Fibroblast of peridontal ligament (primary cell): ENCODE results near the gene PSMD11.

Experiments used
- DNase-seq: peaks from one replicate; pipeline ENCODE4 v3.0.0-alpha.2; 2010; ENCODE audit errors: extremely low read depth

The PSMD11 gene

DNA sequence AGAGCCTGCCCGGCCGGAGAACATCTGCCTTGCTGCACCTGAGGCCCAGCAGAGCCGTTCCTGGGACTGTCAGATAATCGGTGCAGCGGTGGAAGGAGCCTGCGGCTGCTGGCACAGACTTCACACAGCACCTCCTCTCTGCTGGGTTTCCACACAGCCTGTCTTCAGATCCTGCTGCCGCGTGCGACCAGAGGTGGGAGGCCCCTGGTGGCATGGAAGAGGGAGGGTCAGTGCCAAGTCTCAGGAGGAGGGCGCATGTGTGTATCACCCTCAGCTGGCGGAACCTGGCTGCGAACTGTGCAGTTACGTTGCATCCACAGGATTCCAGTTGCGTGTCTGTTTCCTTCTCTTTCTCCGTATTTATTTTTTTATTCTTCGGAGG lies 45.8 kb downstream of the PSMD11 start:
- no peak for DNase-seq

- no peak for DNase-seq
Observed at GRCh38 chr17:32491371-32492263, 47.3 kb downstream of the PSMD11 start.

DNA sequence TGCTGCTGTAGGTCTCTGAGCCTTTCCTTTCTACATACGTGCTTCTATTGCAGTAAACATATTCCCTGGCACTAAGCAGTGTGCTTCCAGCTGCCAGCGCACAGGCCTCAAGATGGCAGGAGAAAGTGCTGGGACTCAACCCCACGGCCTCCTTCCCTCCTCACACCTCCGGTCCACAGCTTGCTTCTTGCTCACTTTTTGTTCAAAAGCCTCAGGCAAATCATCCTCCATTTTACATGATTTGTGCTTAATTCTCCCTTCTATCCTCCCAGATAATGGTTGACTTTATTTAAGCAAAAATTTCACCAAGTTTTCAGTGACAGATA lies 47.9 kb downstream of the PSMD11 start:
- DNase-seq: no peak

GRCh38 chr17:32492648-32493289 lies 48.5 kb downstream of the PSMD11 start:
- no peak for DNase-seq

- no peak for DNase-seq
Observed at GRCh38 chr17:32493571-32493970, 49.3 kb downstream of the PSMD11 start.

DNA sequence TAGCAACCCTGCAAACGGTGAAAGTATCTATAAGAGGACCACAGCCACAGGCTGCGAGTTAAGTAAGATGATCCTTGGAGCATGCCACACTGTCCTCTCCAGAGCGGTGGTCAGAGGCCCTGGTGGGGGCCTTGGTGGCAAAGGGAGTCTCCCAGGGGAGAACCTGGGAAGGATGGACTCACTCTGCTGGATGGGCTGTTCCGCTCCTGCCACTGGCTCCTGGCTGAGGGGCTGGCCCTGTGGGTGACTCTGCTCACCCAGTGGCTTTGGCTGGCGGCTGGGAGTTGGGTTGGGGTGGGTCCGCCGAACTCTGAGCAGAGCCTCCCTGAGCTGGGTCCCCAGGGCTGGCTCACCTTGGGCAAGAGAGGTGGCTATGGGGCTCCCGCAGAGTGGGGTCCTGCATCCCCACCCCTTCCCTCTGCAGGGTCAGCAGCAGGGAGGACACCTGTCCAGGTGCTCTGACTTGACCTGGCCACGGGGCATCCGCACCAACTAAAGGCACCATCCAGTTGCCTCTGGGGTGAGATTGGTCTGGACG lies 49.7 kb downstream of the PSMD11 start:
- no peak for DNase-seq

- no peak for DNase-seq
Observed at GRCh38 chr17:32494621-32495358, 50.5 kb downstream of the PSMD11 start.

- no peak for DNase-seq
Observed at GRCh38 chr17:32495359-32496231, 51.3 kb downstream of the PSMD11 start.

- DNase-seq: peak; percentile 45
Observed at GRCh38 chr17:32496395-32497073, 52.2 kb downstream of the PSMD11 start.

- no peak for DNase-seq
Observed at GRCh38 chr17:32497431-32498205, 53.3 kb downstream of the PSMD11 start.

DNA sequence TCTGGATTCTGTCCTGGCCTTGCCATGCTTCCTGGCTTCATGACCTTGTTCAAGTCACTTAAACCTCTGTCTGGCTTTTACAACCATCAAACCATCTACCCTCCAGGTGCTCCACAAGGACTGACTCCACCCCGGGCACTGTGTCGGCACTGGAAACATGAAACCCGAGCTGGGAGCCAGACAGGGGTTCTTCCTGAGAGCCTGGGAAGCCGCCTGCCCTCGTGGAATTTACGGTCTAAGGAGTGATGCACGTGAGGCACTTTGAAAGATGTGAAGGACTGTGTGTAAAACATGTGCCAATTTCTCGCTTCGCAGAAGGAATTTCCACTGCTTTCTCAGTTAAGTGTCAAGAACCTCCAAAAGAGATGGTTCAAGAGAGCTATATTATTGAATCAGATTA lies 54.1 kb downstream of the PSMD11 start:
- DNase-seq: no peak

DNA sequence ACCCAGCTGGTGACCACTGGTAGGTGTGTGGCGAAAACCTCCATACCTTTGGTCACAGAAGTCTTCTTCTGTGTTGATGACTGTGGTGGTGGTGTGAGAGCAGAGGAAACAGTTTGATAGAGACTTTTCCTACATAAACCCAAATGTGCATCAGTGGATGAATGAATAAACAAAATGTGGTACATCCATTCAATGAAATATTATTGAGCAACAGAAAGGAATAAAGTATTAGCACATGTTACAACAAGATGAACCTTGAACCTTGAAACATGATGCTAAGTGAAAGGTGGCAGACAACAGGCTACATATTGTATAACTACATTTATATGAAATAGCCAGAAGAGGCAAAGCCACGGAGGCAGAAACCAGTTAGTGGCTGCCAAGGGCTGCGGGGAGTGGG lies 57.7 kb downstream of the PSMD11 start:
- DNase-seq: no peak

GRCh38 chr17:32502710-32503109 lies 58.4 kb downstream of the PSMD11 start:
- no peak for DNase-seq

DNA sequence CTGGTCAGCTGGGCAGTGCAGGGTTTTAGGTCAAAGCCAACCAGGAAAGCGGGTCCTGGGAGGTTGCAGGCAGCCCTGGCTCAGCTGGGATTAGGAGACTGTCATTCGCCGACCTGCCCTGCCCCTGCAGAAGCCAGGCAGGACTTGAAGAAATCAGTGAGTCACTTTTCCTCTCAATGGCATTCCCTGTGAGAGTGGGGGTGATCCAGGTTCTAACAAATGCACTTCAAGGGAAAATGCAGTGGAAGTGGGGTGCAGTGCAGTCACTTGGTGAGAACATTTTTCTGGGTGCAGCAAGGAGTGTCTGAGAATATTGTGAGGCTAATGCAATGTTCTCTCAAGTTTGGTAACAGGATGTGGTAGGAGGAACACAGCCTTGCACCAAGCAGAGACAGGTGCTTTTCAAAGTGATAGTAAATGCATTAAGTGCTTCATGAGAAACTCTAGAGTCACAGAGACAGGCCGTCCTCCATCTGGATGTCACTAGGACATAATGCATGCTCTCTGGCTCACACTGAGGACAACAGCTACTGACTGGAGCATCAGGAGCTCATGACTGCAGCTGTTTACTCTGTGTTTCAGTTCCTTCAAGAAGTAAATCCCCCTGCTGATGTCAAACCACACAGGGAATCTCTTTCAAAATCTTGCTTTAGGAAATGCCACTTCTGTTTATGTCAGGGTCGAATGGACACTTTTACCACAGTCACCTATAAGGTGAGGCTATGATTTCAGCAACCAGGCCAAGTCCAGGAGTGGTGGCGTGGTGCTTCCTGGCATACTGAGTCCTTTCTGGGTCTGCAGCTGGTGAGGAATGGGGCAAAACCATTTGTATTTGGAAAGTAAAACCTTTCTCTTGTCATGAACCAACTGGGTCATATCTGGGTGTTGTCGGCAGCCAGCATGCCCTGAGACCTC lies 59.2 kb downstream of the PSMD11 start:
- no peak for DNase-seq

DNA sequence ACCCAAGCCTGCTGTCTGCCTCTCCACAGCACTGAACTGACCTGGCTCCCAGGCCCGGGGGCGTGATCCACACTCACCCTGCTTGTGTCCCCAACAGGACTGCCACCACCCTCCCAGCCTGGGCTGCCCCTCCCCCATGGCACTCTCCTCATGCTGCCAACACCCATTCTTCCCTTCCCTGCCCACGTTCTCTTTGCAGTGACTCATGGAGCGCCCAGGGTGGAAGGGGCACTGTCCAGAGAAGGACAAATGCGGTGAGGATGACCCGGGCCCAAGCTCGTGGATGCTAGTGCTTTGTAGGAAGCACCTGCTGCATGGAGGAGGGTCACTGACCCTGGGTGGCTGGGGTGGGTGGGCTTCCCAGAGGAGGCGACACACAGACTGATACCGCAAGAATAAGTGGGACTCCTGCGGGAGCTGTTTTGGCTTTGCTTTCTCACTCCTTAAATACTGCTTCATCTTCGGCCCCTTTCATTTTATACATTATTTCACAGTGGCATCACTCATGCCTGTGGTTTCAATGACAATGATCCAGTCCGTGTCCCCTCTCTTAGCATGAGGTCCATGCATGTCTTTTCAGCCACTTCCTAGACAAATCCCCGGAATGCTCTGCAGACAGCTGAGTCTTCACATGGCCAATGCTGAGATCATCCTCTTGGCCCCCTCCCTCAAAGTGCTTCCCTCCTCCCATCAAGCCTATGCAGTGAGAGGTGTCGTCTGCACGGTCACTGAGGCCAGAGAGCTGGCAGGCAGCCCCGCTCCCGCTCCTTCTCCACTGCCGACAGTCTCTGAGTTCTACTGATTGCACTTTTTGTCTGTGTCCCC lies 60.1 kb downstream of the PSMD11 start:
- DNase-seq: no peak

GRCh38 chr17:32508926-32509325 lies 64.6 kb downstream of the PSMD11 start:
- DNase-seq: no peak

DNA sequence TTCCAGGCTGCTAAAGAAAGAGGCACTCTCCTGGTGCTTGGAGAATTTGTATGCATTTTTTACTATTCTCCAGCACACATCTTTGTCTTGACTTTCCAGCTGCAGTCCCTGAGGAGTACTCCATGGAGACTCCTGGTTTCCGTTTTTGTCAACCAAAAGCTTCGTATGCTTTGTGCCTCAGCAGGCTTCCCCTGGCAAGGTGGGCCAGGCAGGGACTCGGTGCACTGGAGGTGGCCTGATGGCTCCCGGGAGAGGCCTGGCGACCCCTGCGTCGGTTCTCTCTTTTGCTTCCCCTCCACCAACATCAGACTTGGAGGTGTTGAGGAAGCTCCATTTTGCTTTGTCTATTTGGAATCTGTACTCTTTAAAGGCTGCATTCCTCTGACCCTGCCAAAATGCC lies 66.2 kb downstream of the PSMD11 start:
- DNase-seq: no peak

DNA sequence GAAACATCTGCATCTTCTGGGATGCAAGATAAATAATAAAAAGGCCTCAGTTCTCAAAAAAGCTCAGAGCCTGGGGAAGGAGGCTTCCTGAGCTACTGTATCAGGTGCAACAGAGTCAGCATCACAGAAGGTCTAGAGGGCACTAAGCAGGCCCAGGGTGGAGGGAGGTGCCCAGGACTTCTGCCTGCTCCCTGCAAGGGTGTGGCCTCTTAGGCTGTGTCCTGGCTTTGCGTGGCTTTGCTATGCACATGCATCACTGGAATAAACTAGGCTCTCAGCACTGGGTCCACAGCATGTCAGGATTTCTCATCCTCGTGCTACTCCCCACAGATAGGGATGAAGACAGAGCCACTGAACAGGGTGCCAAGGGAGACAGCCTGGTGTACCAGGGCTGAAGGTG lies 68.0 kb downstream of the PSMD11 start:
- DNase-seq: no peak
